ENCODE measurements around the gene USP25. TPM values are rescaled to one million over a fixed set of nuclear protein-coding genes. Genes with fewer than 3 reads are reported as not detected.
A peak's percentile ranks its signal among the peaks of the same experiment; 100 is the strongest.

Gene USP25, protein sequence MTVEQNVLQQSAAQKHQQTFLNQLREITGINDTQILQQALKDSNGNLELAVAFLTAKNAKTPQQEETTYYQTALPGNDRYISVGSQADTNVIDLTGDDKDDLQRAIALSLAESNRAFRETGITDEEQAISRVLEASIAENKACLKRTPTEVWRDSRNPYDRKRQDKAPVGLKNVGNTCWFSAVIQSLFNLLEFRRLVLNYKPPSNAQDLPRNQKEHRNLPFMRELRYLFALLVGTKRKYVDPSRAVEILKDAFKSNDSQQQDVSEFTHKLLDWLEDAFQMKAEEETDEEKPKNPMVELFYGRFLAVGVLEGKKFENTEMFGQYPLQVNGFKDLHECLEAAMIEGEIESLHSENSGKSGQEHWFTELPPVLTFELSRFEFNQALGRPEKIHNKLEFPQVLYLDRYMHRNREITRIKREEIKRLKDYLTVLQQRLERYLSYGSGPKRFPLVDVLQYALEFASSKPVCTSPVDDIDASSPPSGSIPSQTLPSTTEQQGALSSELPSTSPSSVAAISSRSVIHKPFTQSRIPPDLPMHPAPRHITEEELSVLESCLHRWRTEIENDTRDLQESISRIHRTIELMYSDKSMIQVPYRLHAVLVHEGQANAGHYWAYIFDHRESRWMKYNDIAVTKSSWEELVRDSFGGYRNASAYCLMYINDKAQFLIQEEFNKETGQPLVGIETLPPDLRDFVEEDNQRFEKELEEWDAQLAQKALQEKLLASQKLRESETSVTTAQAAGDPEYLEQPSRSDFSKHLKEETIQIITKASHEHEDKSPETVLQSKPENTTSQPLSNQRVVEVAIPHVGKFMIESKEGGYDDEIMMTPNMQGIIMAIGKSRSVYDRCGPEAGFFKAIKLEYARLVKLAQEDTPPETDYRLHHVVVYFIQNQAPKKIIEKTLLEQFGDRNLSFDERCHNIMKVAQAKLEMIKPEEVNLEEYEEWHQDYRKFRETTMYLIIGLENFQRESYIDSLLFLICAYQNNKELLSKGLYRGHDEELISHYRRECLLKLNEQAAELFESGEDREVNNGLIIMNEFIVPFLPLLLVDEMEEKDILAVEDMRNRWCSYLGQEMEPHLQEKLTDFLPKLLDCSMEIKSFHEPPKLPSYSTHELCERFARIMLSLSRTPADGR
- 54.5 and 69.3 TPM in 2 replicates for total RNA-seq

DNA sequence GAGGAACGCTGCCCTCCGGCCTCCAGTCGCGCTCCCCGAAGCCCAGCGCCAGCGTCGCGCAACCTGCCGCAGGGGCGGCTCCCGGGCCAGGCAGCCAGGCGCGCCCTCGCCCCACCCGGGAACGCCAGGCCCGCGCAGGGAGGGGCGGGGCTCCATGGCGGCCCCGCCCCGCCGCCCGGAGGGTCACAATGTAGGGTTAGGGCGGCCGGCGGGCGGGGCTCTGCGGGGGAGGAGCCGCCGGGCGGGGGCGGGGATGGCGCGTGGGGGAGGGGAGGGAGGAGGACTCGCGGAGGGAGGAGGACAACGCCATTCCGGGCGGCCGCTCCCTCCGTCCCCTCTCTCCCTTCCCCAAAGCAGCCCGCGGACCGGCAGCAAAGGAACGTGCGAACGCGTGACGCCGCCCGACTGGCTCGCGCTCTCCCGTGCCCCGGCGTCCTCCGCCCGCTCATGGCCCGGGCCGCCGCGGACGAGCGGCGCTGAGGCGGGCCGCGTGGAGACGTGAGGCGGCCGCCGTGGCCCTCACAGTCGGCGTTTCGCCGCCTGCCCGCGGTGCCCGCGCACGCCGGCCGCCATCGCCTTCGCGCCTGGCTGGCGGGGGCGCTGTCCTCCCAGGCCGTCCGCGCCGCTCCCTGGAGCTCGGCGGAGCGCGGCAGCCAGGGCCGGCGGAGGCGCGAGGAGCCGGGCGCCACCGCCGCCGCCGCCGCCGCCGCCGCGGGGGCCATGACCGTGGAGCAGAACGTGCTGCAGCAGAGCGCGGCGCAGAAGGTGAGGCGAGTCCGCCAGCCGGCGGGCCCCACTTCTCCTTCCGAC is at the start of gene USP25:
USP25 (plus strand) TSS at position 309 of the 810 bp plus-strand sequence; CDS start at position 721, 412 bp downstream.
- Histone ChIP-seq H3K4me3 (ENCODE audit: low read depth, low read length) (peak within 1 kb of the TSS; percentile 88), H3K36me3 (ENCODE audit: control insufficient read depth, insufficient read depth, low read length) (no peaks in the 10 kb centered on the region), H3K27me3 (ENCODE audit: control insufficient read depth, insufficient read depth, low read length) (no peaks in the 10 kb centered on the region)
- DNase-seq (ENCODE audit: low read depth) (peak; percentile 49), FAIRE-seq (no peak)
- TF ChIP-seq, protein P1, sequence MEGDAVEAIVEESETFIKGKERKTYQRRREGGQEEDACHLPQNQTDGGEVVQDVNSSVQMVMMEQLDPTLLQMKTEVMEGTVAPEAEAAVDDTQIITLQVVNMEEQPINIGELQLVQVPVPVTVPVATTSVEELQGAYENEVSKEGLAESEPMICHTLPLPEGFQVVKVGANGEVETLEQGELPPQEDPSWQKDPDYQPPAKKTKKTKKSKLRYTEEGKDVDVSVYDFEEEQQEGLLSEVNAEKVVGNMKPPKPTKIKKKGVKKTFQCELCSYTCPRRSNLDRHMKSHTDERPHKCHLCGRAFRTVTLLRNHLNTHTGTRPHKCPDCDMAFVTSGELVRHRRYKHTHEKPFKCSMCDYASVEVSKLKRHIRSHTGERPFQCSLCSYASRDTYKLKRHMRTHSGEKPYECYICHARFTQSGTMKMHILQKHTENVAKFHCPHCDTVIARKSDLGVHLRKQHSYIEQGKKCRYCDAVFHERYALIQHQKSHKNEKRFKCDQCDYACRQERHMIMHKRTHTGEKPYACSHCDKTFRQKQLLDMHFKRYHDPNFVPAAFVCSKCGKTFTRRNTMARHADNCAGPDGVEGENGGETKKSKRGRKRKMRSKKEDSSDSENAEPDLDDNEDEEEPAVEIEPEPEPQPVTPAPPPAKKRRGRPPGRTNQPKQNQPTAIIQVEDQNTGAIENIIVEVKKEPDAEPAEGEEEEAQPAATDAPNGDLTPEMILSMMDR (IDR thresholded peaks at IDR 0.05; ENCODE audit: insufficient read depth, low read length, severe bottlenecking) = no peak

DNA sequence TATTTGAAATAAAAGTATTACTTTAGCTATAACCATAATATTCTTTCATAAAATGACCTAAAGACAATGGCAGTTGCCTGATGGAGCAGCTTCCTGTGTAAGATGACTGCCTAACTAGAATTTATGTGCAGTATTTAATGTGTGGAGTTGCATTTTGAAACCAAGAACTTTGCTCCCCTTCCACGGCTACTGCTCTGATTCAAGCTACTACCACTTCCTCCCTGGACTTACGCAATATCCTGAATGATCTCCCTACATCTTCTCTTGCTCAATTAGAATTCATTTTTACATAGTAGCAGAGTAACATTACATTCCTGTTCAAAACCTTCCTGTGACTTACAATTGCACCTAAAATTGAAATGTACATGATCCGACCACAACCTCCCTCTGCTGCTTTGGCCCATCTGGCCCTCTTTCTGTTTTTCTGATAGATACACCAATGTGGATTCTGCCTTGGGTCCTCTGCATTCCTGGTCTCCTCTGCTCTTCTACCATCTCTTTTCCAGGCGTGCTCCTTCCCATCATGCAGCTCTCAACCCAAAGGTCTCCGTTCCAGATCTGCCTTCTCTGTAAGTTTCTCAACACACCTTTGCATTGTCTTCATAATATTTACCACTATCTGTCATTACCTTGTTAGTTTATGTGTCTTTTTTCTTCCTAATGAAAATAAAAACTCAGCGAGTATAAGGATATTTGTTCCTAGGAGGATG is 47.4 kb upstream of the USP25 start:
- no peak for FAIRE-seq
- H3K36me3 ChIP-seq (ENCODE audit: control insufficient read depth, insufficient read depth, low read length) = no peaks in the 10 kb centered on the region
- H3K27me3 ChIP-seq (ENCODE audit: control insufficient read depth, insufficient read depth, low read length) = no peaks in the 10 kb centered on the region
- no peak overlapping the region for H3K4me3 ChIP-seq (ENCODE audit: low read depth, low read length)
- peak; percentile 71 for DNase-seq (ENCODE audit: low read depth)
- TF ChIP-seq, protein P1 (IDR thresholded peaks at IDR 0.05; ENCODE audit: insufficient read depth, low read length, severe bottlenecking) = no peak

- FAIRE-seq (no peak), DNase-seq (ENCODE audit: low read depth) (peak; percentile 86)
- TF ChIP-seq, protein P1 (IDR thresholded peaks at IDR 0.05; ENCODE audit: insufficient read depth, low read length, severe bottlenecking) = no peak
Measured at GRCh38 chr21:15682977-15683376, 46.8 kb upstream of the USP25 start.

GRCh38 chr21:15686506-15686905 is 43.3 kb upstream of the USP25 start:
- Histone ChIP-seq H3K4me3 (ENCODE audit: low read depth, low read length) (no peak overlapping the region), H3K36me3 (ENCODE audit: control insufficient read depth, insufficient read depth, low read length) (no peaks in the 10 kb centered on the region), H3K27me3 (ENCODE audit: control insufficient read depth, insufficient read depth, low read length) (no peaks in the 10 kb centered on the region)
- FAIRE-seq (no peak), DNase-seq (ENCODE audit: low read depth) (no peak)
- TF ChIP-seq, protein P1 (IDR thresholded peaks at IDR 0.05; ENCODE audit: insufficient read depth, low read length, severe bottlenecking) = no peak

More at GRCh38 chr21:15682977-15683376, 46.8 kb upstream of the USP25 start:
- Histone ChIP-seq H3K36me3 (ENCODE audit: control insufficient read depth, insufficient read depth, low read length) (no peaks in the 10 kb centered on the region), H3K4me3 (ENCODE audit: low read depth, low read length) (no peak overlapping the region), H3K27me3 (ENCODE audit: control insufficient read depth, insufficient read depth, low read length) (no peaks in the 10 kb centered on the region)

Measured in bronchial epithelial cell (primary cell).